ENCODE data around the gene KIF22. TPM values are rescaled to one million over a fixed set of nuclear protein-coding genes. Genes with fewer than 3 reads are reported as not detected.

Gene KIF22
- total RNA-seq, 1 donor from 2014 or later: 31.9 TPM

DNA sequence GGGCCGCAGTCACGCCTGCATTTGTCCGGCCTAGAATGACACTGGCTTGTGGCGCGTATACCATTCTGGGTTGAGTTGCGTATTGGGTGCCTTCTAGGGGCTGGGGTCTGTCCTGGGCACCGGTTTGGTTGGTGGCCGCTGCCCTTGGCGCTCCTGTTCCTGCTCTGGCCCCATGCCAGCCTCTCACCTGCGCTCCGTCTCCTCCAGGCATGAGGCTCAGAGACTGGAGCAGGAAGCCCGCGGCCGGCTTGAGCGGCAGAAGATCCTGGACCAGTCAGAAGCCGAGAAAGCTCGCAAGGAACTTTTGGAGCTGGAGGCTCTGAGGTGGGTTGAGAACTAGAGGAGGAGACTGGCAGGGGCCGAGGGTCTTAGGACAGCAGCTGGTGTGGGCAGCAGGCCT lies 55.1 kb downstream of the KIF22 start:
- H3K27ac Mint-ChIP-seq (ENCODE audit: unreplicated experiment): no peak overlapping the region
- H3K4me3 Mint-ChIP-seq (ENCODE audit: unreplicated experiment): no peak overlapping the region
- no peak for DNase-seq
- peaks cover 2% of the 10 kb centered on the region for H3K4me1 Mint-ChIP-seq (ENCODE audit: low read depth, unreplicated experiment)
- H3K27me3 Mint-ChIP-seq (ENCODE audit: unreplicated experiment): peaks cover 10% of the 10 kb centered on the region
- TF ChIP-seq, protein P1, sequence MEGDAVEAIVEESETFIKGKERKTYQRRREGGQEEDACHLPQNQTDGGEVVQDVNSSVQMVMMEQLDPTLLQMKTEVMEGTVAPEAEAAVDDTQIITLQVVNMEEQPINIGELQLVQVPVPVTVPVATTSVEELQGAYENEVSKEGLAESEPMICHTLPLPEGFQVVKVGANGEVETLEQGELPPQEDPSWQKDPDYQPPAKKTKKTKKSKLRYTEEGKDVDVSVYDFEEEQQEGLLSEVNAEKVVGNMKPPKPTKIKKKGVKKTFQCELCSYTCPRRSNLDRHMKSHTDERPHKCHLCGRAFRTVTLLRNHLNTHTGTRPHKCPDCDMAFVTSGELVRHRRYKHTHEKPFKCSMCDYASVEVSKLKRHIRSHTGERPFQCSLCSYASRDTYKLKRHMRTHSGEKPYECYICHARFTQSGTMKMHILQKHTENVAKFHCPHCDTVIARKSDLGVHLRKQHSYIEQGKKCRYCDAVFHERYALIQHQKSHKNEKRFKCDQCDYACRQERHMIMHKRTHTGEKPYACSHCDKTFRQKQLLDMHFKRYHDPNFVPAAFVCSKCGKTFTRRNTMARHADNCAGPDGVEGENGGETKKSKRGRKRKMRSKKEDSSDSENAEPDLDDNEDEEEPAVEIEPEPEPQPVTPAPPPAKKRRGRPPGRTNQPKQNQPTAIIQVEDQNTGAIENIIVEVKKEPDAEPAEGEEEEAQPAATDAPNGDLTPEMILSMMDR (IDR thresholded peaks at IDR 0.05; ENCODE audit: partially characterized antibody, unreplicated experiment): no peak
- peaks cover 2% of the 10 kb centered on the region for H3K9me3 Mint-ChIP-seq (ENCODE audit: unreplicated experiment)
- H3K36me3 Mint-ChIP-seq (ENCODE audit: unreplicated experiment): peaks cover 5% of the 10 kb centered on the region

DNA sequence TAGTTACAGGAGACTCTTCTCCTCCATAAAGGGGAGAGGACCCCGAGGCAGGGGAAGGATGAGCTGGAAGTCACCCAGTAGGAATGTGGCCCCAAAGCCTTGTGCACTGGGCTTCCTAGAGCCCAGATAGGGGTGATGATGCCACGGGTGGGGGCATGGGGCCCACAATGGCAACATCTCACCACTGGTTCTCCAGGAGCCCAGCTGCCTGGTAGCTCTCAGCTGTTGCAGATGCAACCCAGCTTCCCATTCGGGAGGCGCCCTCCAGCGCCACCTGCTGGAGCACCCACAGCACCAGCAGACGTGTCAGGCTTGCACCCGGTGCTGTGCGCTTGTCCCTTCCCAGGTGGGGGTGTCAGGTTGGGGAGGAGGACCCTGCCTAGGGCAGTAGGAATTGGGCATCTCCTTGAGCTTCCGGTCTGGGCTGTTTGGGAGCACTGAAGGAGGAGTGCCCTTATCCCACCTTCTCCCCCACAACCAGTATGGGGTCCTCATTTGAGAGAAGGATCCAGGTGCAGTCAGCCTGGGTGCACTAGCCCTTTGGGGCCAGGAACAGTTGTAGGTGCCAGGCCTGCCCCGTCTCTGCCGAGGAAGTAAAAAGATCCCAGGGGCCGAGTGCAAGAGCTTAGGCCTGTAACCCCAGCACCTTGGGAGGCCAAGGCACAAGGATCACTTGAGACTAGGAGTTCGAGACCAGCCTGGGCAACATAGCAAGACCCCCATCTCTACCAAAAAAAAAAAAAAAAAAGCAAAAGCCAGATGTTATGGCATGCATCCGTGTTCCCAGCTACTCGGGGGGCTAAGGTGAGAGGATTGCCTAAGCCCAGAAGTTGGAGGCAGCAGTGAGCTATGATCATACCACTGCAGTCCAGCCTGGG lies 58.1 kb downstream of the KIF22 start:
- TF ChIP-seq, protein P1 (IDR thresholded peaks at IDR 0.05; ENCODE audit: partially characterized antibody, unreplicated experiment): peak; percentile 83
- DNase-seq: peak; percentile 76
- Mint-ChIP-seq H3K4me3 (ENCODE audit: unreplicated experiment) (no peak overlapping the region), H3K27me3 (ENCODE audit: unreplicated experiment) (peaks cover 7% of the 10 kb centered on the region), H3K9me3 (ENCODE audit: unreplicated experiment) (no peaks in the 10 kb centered on the region), H3K36me3 (ENCODE audit: unreplicated experiment) (peaks cover 5% of the 10 kb centered on the region), H3K27ac (ENCODE audit: unreplicated experiment) (no peak overlapping the region), H3K4me1 (ENCODE audit: low read depth, unreplicated experiment) (peaks cover 2% of the 10 kb centered on the region)

DNA sequence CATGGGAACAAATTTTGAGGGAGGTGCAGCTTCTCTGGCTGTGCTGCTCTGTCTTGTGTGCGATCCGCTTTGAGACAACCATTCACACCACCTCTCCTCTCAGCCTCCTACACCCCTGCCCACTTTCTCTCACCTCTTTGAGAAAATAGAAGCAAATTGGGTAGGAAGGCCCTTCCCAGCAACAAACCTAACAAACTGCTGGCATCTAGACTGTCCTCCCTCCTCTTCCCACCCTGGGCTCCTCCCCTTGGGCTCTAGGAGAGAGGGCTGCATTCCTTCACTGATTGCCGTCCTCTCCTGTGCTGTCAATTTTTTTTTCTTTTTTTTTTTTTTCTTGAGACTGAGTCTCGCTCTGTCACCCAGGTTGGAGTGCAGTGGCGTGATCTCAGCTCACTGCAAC lies 59.0 kb downstream of the KIF22 start:
- DNase-seq: no peak
- TF ChIP-seq, protein P1 (IDR thresholded peaks at IDR 0.05; ENCODE audit: partially characterized antibody, unreplicated experiment): no peak
- Mint-ChIP-seq H3K27ac (ENCODE audit: unreplicated experiment) (no peak overlapping the region), H3K4me3 (ENCODE audit: unreplicated experiment) (no peak overlapping the region), H3K36me3 (ENCODE audit: unreplicated experiment) (peaks cover 5% of the 10 kb centered on the region), H3K4me1 (ENCODE audit: low read depth, unreplicated experiment) (no peaks in the 10 kb centered on the region), H3K27me3 (ENCODE audit: unreplicated experiment) (peaks cover 7% of the 10 kb centered on the region), H3K9me3 (ENCODE audit: unreplicated experiment) (no peaks in the 10 kb centered on the region)

DNA sequence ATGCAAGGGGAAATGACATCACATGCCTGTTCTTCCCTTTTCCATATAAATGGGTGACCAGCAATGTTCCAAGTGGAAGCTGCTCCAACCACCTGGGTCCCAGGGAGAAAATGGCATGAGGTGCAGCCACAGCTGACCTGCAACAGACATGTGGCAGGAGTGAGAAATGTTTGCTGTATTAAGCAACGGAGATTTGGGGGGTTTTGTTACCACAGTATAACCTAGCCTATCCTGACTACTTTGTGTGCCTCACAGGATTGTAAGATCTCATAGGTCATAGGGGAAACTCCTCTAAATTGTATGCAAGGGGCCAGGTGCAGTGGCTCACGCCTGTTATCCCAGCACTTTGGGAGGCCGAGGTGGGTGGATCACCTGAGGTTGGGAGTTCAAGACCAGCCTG lies 60.4 kb downstream of the KIF22 start:
- no peaks in the 10 kb centered on the region for H3K9me3 Mint-ChIP-seq (ENCODE audit: unreplicated experiment)

More for the DNA sequence above, 60.4 kb downstream of the KIF22 start:
- no peak for DNase-seq
- no peaks in the 10 kb centered on the region for H3K4me1 Mint-ChIP-seq (ENCODE audit: low read depth, unreplicated experiment)
- no peak overlapping the region for H3K4me3 Mint-ChIP-seq (ENCODE audit: unreplicated experiment)
- H3K27me3 Mint-ChIP-seq (ENCODE audit: unreplicated experiment): peaks cover 3% of the 10 kb centered on the region
- TF ChIP-seq, protein P1 (IDR thresholded peaks at IDR 0.05; ENCODE audit: partially characterized antibody, unreplicated experiment): no peak
- H3K27ac Mint-ChIP-seq (ENCODE audit: unreplicated experiment): no peak overlapping the region
- no peaks in the 10 kb centered on the region for H3K36me3 Mint-ChIP-seq (ENCODE audit: unreplicated experiment)

All from glutamatergic neuron (in vitro differentiated cells).